Mesendoderm (in vitro differentiated cells): ENCODE data around the gene EML5.

Experiments
- DNase-seq: peaks from one replicate; pipeline ENCODE4 v3.0.0; 2013
- H2AK5ac ChIP-seq: 2 replicates; pipeline ENCODE4 v1.6.1; 2013; ENCODE audit warnings: low read length, inconsistent platforms
- H2BK120ac ChIP-seq: 2 replicates; pipeline ENCODE4 v1.6.1; 2013; ENCODE audit warnings: low read depth, mild to moderate bottlenecking, low read length, moderate library complexity, mixed read lengths
- H2BK15ac ChIP-seq: replicated peaks from 2 replicates; pipeline ENCODE4 v1.6.1; 2013; ENCODE audit warnings: low read depth, mild to moderate bottlenecking, moderate library complexity
- H2BK5ac ChIP-seq: 2 replicates; pipeline ENCODE4 v1.6.1; 2013; ENCODE audit warnings: low read length, inconsistent platforms
- H3K18ac ChIP-seq: 2 replicates; pipeline ENCODE4 v1.6.1; 2013; ENCODE audit warnings: mild to moderate bottlenecking, low read length, mixed read lengths
- H3K23ac ChIP-seq: one replicate; pipeline ENCODE4 v1.6.1; 2013; ENCODE audit warnings: low read length
- H3K27ac ChIP-seq: 2 replicates; pipeline ENCODE4 v1.5.1; 2013; ENCODE audit warnings: low read depth, mild to moderate bottlenecking, inconsistent platforms, low read length, moderate library complexity
- H3K27me3 ChIP-seq: 2 replicates; pipeline ENCODE4 v1.6.1; 2013; ENCODE audit warnings: low read length, control low read depth, mild to moderate bottlenecking, inconsistent platforms; ENCODE audit not compliant: insufficient read depth, poor library complexity
- H3K36me3 ChIP-seq: 2 replicates; pipeline ENCODE4 v1.6.1; 2013; ENCODE audit warnings: low read length, inconsistent platforms; ENCODE audit not compliant: control insufficient read depth, insufficient read depth
- H3K4ac ChIP-seq: one replicate; pipeline ENCODE4 v1.6.1; 2013; ENCODE audit warnings: low read depth, mild to moderate bottlenecking, low read length, moderate library complexity
- H3K4me1 ChIP-seq: 2 replicates; pipeline ENCODE4 v1.6.1; 2013; ENCODE audit warnings: low read depth, low read length, inconsistent platforms; ENCODE audit not compliant: control insufficient read depth
- H3K4me2 ChIP-seq: 2 replicates; pipeline ENCODE4 v1.6.1; 2013; ENCODE audit warnings: low read length
- H3K4me3 ChIP-seq: 2 replicates; pipeline ENCODE4 v1.5.1; 2013; ENCODE audit warnings: mild to moderate bottlenecking, low read length
- H3K56ac ChIP-seq: one replicate; pipeline ENCODE4 v1.6.1; 2013; ENCODE audit warnings: low read length
- H3K79me1 ChIP-seq: 2 replicates; pipeline ENCODE4 v1.6.1; 2013; ENCODE audit warnings: low read length, inconsistent platforms
- H3K79me2 ChIP-seq: 2 replicates; pipeline ENCODE4 v1.6.1; 2013; ENCODE audit warnings: mild to moderate bottlenecking, low read length; ENCODE audit not compliant: control insufficient read depth, insufficient read depth
- H3K9ac ChIP-seq: 2 replicates; pipeline ENCODE4 v1.6.1; 2013; ENCODE audit warnings: low read length, inconsistent platforms
- H4K5ac ChIP-seq: one replicate; pipeline ENCODE4 v1.6.1; 2013; ENCODE audit warnings: low read length
- H4K8ac ChIP-seq: one replicate; pipeline ENCODE4 v1.6.1; 2013; ENCODE audit warnings: low read depth, mild to moderate bottlenecking, control low read depth, low read length, moderate library complexity
- WGBS: extraction: QIAGEN DNeasy Blood & Tissue Kit; methylation state at CpG from one replicate; pipeline ENCODE4 v1.1.7; 2013; ENCODE audit warnings: low lambda C conversion rate, missing lambda C conversion rate; ENCODE audit not compliant: insufficient coverage; ENCODE audit errors: extremely low coverage; 5-methylcytosine and 5-hydroxymethylcytosine counted together

EML5 gene

GRCh38 chr14:88614218-88614907 is 178.4 kb downstream of the EML5 start:
- no peak for DNase-seq
- Histone ChIP-seq H3K79me1 (no peaks in the 10 kb centered on the region), H3K23ac (no peak overlapping the region), H3K56ac (no peak overlapping the region), H3K4me1 (peaks cover 5% of the 10 kb centered on the region), H2BK5ac (no peak overlapping the region), H3K36me3 (peaks cover 4% of the 10 kb centered on the region), H3K27me3 (no peaks in the 10 kb centered on the region), H3K79me2 (no peaks in the 10 kb centered on the region), H2AK5ac (no peak overlapping the region), H3K9ac (no peak overlapping the region), H3K27ac (no peak overlapping the region), H3K4ac (no peak overlapping the region), H3K18ac (no peak overlapping the region), H2BK15ac (no peak overlapping the region), H4K8ac (no peak overlapping the region), H4K5ac (no peak overlapping the region), H3K4me3 (no peak overlapping the region), H3K4me2 (no peak overlapping the region), H2BK120ac (no peak overlapping the region)
- no CpG with 5 or more reads among the region's 3 CpGs for WGBS

- no peak for DNase-seq
- no peak overlapping the region for H2BK15ac ChIP-seq
- no peak overlapping the region for H3K56ac ChIP-seq
- no peak overlapping the region for H4K5ac ChIP-seq
- no peak overlapping the region for H2BK120ac ChIP-seq
- no peak overlapping the region for H3K18ac ChIP-seq
- peaks cover 5% of the 10 kb centered on the region for H3K4me1 ChIP-seq
- peaks cover 4% of the 10 kb centered on the region for H3K36me3 ChIP-seq
- H3K4me3 ChIP-seq = no peak overlapping the region
- H3K27ac ChIP-seq = no peak overlapping the region
- no peak overlapping the region for H3K4ac ChIP-seq
- no peak overlapping the region for H2BK5ac ChIP-seq
- H3K79me2 ChIP-seq = no peaks in the 10 kb centered on the region
- H3K9ac ChIP-seq = no peak overlapping the region
- WGBS = no CpG with 5 or more reads among the region's 5 CpGs
- no peaks in the 10 kb centered on the region for H3K79me1 ChIP-seq
- H3K4me2 ChIP-seq = no peak overlapping the region
- H2AK5ac ChIP-seq = no peak overlapping the region
- H3K23ac ChIP-seq = no peak overlapping the region
- H4K8ac ChIP-seq = no peak overlapping the region
- H3K27me3 ChIP-seq = no peaks in the 10 kb centered on the region
Observed at GRCh38 chr14:88613552-88614010, 179.2 kb downstream of the EML5 start.

- Histone ChIP-seq H2BK15ac (no peak overlapping the region), H3K79me1 (no peaks in the 10 kb centered on the region), H3K9ac (no peak overlapping the region), H3K4me3 (no peak overlapping the region), H3K4ac (no peak overlapping the region), H4K8ac (no peak overlapping the region), H3K18ac (no peak overlapping the region), H3K27me3 (no peaks in the 10 kb centered on the region), H2BK120ac (no peak overlapping the region), H3K36me3 (peaks cover 5% of the 10 kb centered on the region), H4K5ac (no peak overlapping the region), H2BK5ac (no peak overlapping the region), H3K27ac (no peak overlapping the region), H2AK5ac (no peak overlapping the region), H3K23ac (no peak overlapping the region), H3K79me2 (no peaks in the 10 kb centered on the region), H3K4me1 (peaks cover 2% of the 10 kb centered on the region), H3K4me2 (no peak overlapping the region), H3K56ac (no peak overlapping the region)
- no CpG with 5 or more reads among the region's 4 CpGs for WGBS
- DNase-seq = no peak
Observed at GRCh38 chr14:88612981-88613380, 179.8 kb downstream of the EML5 start.

GRCh38 chr14:88611878-88612277 is 180.9 kb downstream of the EML5 start:
- Histone ChIP-seq H2AK5ac (no peak overlapping the region), H3K4me3 (no peak overlapping the region), H3K79me1 (no peaks in the 10 kb centered on the region), H2BK15ac (no peak overlapping the region), H3K56ac (no peak overlapping the region), H4K5ac (no peak overlapping the region), H3K79me2 (no peaks in the 10 kb centered on the region), H3K36me3 (peaks cover 12% of the 10 kb centered on the region), H2BK5ac (no peak overlapping the region), H3K18ac (no peak overlapping the region), H3K4me2 (no peak overlapping the region), H3K4ac (no peak overlapping the region), H3K27me3 (no peaks in the 10 kb centered on the region), H3K23ac (no peak overlapping the region), H3K27ac (no peak overlapping the region), H3K9ac (no peak overlapping the region), H4K8ac (no peak overlapping the region), H3K4me1 (peaks cover 2% of the 10 kb centered on the region), H2BK120ac (no peak overlapping the region)
- no CpG with 5 or more reads among the region's 1 CpG for WGBS
- DNase-seq = no peak

GRCh38 chr14:88607829-88608228 is 184.9 kb downstream of the EML5 start:
- Histone ChIP-seq H2BK120ac (no peak overlapping the region), H4K8ac (no peak overlapping the region), H3K23ac (no peak overlapping the region), H3K36me3 (peaks cover 15% of the 10 kb centered on the region), H2BK5ac (no peak overlapping the region), H3K4me1 (no peaks in the 10 kb centered on the region), H3K4me3 (no peak overlapping the region), H4K5ac (no peak overlapping the region), H3K56ac (no peak overlapping the region), H3K27ac (no peak overlapping the region), H3K79me1 (no peaks in the 10 kb centered on the region), H3K18ac (no peak overlapping the region), H3K9ac (no peak overlapping the region), H3K4ac (no peak overlapping the region), H3K4me2 (no peak overlapping the region), H3K27me3 (no peaks in the 10 kb centered on the region), H3K79me2 (no peaks in the 10 kb centered on the region), H2AK5ac (no peak overlapping the region), H2BK15ac (no peak overlapping the region)
- peak; percentile 44 for DNase-seq

DNA sequence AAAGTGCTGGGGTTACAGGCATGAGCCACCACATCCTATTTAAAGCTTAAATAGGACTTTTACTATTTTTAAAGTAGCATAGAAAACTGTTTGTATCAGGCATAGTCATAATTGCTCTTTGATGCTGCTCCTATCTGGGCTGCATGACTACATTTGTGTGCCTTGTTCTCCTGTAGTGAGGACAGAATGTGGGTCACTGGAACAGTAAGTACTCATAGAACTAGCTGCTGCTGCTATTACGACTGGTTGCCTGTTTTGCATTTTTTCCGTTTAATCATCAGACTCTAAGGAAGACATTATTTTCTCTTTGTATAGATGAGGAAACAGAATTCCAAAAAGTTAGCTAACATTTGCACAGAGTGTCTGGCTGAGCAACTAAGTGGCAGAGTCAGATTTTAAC is 187.2 kb downstream of the EML5 start:
- no peak overlapping the region for H4K5ac ChIP-seq
- no CpG with 5 or more reads among the region's 2 CpGs for WGBS
- no peak overlapping the region for H3K4ac ChIP-seq
- DNase-seq = no peak
- no peak overlapping the region for H3K4me3 ChIP-seq
- no peak overlapping the region for H3K4me2 ChIP-seq
- H3K27ac ChIP-seq = no peak overlapping the region
- H3K56ac ChIP-seq = no peak overlapping the region
- H3K18ac ChIP-seq = no peak overlapping the region
- H3K23ac ChIP-seq = no peak overlapping the region
- H3K79me1 ChIP-seq = no peaks in the 10 kb centered on the region
- no peak overlapping the region for H3K9ac ChIP-seq
- no peaks in the 10 kb centered on the region for H3K79me2 ChIP-seq
- no peaks in the 10 kb centered on the region for H3K27me3 ChIP-seq
- H2BK120ac ChIP-seq = no peak overlapping the region
- no peak overlapping the region for H4K8ac ChIP-seq
- H3K36me3 ChIP-seq = peaks cover 16% of the 10 kb centered on the region
- H2BK5ac ChIP-seq = no peak overlapping the region
- no peak overlapping the region for H2BK15ac ChIP-seq
- H2AK5ac ChIP-seq = no peak overlapping the region
- no peaks in the 10 kb centered on the region for H3K4me1 ChIP-seq
